ENCODE results near the gene C11orf65. TPM values are rescaled to one million over a fixed set of nuclear protein-coding genes. Genes with fewer than 3 reads are reported as not detected.

The C11orf65 gene
- total RNA-seq, 1 experiment from 2014 or later, result 1.3 TPM

GRCh38 chr11:108467091-108467823, at the start of gene C11orf65 (continued):
- TF ChIP-seq, protein P1, sequence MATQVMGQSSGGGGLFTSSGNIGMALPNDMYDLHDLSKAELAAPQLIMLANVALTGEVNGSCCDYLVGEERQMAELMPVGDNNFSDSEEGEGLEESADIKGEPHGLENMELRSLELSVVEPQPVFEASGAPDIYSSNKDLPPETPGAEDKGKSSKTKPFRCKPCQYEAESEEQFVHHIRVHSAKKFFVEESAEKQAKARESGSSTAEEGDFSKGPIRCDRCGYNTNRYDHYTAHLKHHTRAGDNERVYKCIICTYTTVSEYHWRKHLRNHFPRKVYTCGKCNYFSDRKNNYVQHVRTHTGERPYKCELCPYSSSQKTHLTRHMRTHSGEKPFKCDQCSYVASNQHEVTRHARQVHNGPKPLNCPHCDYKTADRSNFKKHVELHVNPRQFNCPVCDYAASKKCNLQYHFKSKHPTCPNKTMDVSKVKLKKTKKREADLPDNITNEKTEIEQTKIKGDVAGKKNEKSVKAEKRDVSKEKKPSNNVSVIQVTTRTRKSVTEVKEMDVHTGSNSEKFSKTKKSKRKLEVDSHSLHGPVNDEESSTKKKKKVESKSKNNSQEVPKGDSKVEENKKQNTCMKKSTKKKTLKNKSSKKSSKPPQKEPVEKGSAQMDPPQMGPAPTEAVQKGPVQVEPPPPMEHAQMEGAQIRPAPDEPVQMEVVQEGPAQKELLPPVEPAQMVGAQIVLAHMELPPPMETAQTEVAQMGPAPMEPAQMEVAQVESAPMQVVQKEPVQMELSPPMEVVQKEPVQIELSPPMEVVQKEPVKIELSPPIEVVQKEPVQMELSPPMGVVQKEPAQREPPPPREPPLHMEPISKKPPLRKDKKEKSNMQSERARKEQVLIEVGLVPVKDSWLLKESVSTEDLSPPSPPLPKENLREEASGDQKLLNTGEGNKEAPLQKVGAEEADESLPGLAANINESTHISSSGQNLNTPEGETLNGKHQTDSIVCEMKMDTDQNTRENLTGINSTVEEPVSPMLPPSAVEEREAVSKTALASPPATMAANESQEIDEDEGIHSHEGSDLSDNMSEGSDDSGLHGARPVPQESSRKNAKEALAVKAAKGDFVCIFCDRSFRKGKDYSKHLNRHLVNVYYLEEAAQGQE (IDR thresholded peaks at IDR 0.05; ENCODE audit: low read depth), result no peak
- TF ChIP-seq RAD21 (IDR thresholded peaks at IDR 0.05; ENCODE audit: low read depth) (no peak), SIN3A (IDR thresholded peaks at IDR 0.05; ENCODE audit: low read depth) (peak; percentile 82)

- ChIA-PET CTCF (no interaction called here), RAD21 (ENCODE audit: low non-redundant PET in 1 of 2, low total read pairs in 2 of 2, uncharacterized antibody in 2 of 2, unreplicated experiment in 2 of 2) (no interaction called here), POLR2A (no interaction called here)
- Histone ChIP-seq H3K4me1 (ENCODE audit: control insufficient read depth in 1 of 2, insufficient read depth in 2 of 2, low read length in 2 of 2) (no peaks in the 10 kb centered on the region), H3K9me3 (ENCODE audit: control insufficient read depth in 1 of 2, insufficient read depth in 1 of 2, low read depth in 1 of 2, low read length in 2 of 2) (no peaks in the 10 kb centered on the region), H2AFZ (ENCODE audit: low read depth, low read length, poor library complexity, severe bottlenecking) (no peak overlapping the region), H3K27me3 (ENCODE audit: insufficient read depth, low read length) (no peaks in the 10 kb centered on the region), H3K4me2 (ENCODE audit: low read length) (no peak overlapping the region), H3K9ac (ENCODE audit: low read length) (no peak overlapping the region), H3K4me3 (replicated peaks in 1 of 2; ENCODE audit: low read depth in 1 of 2, low read length in 2 of 2) (no peak overlapping the region), H3K27ac (ENCODE audit: low read depth, low read length) (no peak overlapping the region), H3K36me3 (ENCODE audit: control insufficient read depth in 1 of 2, insufficient read depth in 2 of 2, low read length in 2 of 2) (peaks cover 3 to 17% of the 10 kb centered on the region in 2 experiments; a peak in 2 of 4 replicates), H4K20me1 (ENCODE audit: insufficient read depth) (no peaks in the 10 kb centered on the region), H3K9me2 (ENCODE audit: insufficient read depth) (no peaks in the 10 kb centered on the region), H3K79me2 (ENCODE audit: insufficient read depth, low read length) (no peaks in the 10 kb centered on the region)
- no peak for DNase-seq (ENCODE audit: low read depth, low spot score)
- TF ChIP-seq CBX3 (IDR thresholded peaks at IDR 0.05; ENCODE audit: low read depth) (no peak), RAD21 (IDR thresholded peaks at IDR 0.05; ENCODE audit: low read depth) (no peak), SP1 (IDR thresholded peaks at IDR 0.05; ENCODE audit: low read depth) (no peak), POLR2A (IDR thresholded peaks at IDR 0.05; ENCODE audit: borderline replicate concordance, extremely low read depth, insufficient read depth, insufficient read length) (no peak), ZNF274 (IDR thresholded peaks at IDR 0.05; ENCODE audit: low read depth, low read length) (no peak), SRF (IDR thresholded peaks at IDR 0.05; ENCODE audit: low read depth) (no peak), TCF7L2 (IDR thresholded peaks at IDR 0.05; ENCODE audit: borderline replicate concordance, extremely low read depth, insufficient read depth, insufficient read length) (no peak), ELF1 (IDR thresholded peaks at IDR 0.05; ENCODE audit: borderline replicate concordance, low read depth) (no peak)
- intact Hi-C loops (cut with micrococcal nuclease), result no loop called here
- no TSS peak for BruUV-seq (replicated peaks)
- ATAC-seq, result no peak
Observed at GRCh38 chr11:108516125-108516524, 48.8 kb upstream of the C11orf65 start.

Data from HCT116 (cell line).